Skin of body (tissue), 2 donors: Measurements from ENCODE around the gene TCP11. TPM values are rescaled to one million over a fixed set of nuclear protein-coding genes. Genes with fewer than 3 reads are reported as not detected.

Experiments used
- small RNA-seq: library from RNA; depleted of rRNA; stranded (forward); fragments of <200 nt; gene quantifications from one replicate; pipeline ENCODE3, GENCODE V24; 2014; ENCODE audit warnings: low replicate concordance
- total RNA-seq: library from RNA; depleted of rRNA; stranded (reverse); fragments of >200 nt; gene quantifications from one replicate; pipeline ENCODE4 v1.2.3, GENCODE V29; 2014

The TCP11 gene
- total RNA-seq, 1 donor from 2014 or later = 0.30 TPM

Small RNA genes lying within 50 kb of the gene (small RNA-seq; reads per million reads assigned to genes)
- not detected for gene AL138721.1

Other genes with a start within 250 kb of the TCP11 start
- gene SCUBE3, start 72.6 kb upstream of the TCP11 start, total RNA-seq = 2.4 TPM
- gene ZNF76, start 118.4 kb upstream of the TCP11 start, total RNA-seq = 12.9 TPM
- 10.9 TPM for gene DEF6, start 156.5 kb upstream of the TCP11 start, total RNA-seq
- 7.9 TPM for gene PPARD, start 201.2 kb upstream of the TCP11 start, total RNA-seq